RPMI7951 (cell line): ENCODE data around the gene VIPR1. TPM values are rescaled to one million over a fixed set of nuclear protein-coding genes. Genes with fewer than 3 reads are reported as not detected.
"Not testable (repeated sequence)": the region's sequence is repeated elsewhere in the genome, so short reads cannot be mapped to it uniquely, and the experiment has no call there.

Experiments
- DNase-seq: peaks from one replicate; pipeline ENCODE4 v3.0.0-alpha.2; 2012; ENCODE audit warnings: low read depth
- total RNA-seq: library from RNA; depleted of rRNA; stranded (reverse); fragments of >200 nt; shearing (Covaris generic); gene quantifications from 2 replicates; pipeline ENCODE4 v1.2.3, GENCODE V29; 2014

Gene VIPR1
- total RNA-seq, 1 experiment from 2014 or later: 186 TPM

DNA sequence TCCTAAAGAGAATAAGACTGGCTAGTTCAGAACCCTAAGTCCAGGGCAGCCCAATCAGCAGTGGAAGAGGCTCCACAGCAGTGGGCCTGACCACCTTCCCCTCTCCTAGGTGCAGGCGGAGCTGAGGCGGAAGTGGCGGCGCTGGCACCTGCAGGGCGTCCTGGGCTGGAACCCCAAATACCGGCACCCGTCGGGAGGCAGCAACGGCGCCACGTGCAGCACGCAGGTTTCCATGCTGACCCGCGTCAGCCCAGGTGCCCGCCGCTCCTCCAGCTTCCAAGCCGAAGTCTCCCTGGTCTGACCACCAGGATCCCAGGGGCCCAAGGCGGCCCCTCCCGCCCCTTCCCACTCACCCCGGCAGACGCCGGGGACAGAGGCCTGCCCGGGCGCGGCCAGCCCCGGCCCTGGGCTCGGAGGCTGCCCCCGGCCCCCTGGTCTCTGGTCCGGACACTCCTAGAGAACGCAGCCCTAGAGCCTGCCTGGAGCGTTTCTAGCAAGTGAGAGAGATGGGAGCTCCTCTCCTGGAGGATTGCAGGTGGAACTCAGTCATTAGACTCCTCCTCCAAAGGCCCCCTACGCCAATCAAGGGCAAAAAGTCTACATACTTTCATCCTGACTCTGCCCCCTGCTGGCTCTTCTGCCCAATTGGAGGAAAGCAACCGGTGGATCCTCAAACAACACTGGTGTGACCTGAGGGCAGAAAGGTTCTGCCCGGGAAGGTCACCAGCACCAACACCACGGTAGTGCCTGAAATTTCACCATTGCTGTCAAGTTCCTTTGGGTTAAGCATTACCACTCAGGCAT lies 33.7 kb downstream of the VIPR1 start:
- peak; percentile 53 for DNase-seq

DNA sequence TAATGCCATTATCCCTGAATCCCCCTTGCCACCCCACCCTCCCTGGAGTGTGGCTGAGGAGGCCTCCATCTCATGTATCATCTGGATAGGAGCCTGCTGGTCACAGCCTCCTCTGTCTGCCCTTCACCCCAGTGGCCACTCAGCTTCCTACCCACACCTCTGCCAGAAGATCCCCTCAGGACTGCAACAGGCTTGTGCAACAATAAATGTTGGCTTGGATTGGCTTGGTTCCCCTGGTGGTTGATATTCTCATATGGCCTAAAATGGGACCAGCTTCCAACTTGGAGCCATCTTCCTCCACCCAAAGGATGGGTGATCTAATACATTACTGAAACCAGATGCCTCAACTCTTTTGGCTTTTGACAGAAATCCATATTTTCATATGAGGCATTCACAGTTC lies 34.9 kb downstream of the VIPR1 start:
- DNase-seq: peak; percentile 50

- DNase-seq: peak; percentile 42
Measured at GRCh38 chr3:42539871-42540714, 37.6 kb downstream of the VIPR1 start.

DNA sequence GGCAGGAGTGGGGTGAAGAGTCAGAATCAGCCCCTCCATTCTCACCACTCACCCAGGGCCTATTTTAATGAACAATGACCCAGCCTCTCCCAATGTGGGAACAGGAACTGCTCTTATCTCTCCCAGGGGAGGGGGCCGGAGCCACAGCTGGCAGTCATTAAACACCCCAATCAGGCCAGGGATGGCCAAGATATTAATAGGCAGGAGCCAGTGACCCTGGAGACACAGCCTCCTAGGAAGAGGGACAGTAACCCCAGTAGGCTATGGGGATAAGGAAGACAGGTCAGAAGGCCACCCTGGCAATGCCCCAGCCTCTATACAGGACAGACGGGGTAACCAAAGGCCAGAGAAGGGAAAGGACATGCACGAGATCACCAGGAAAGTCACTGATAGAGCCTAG lies 38.6 kb downstream of the VIPR1 start:
- no peak for DNase-seq

DNA sequence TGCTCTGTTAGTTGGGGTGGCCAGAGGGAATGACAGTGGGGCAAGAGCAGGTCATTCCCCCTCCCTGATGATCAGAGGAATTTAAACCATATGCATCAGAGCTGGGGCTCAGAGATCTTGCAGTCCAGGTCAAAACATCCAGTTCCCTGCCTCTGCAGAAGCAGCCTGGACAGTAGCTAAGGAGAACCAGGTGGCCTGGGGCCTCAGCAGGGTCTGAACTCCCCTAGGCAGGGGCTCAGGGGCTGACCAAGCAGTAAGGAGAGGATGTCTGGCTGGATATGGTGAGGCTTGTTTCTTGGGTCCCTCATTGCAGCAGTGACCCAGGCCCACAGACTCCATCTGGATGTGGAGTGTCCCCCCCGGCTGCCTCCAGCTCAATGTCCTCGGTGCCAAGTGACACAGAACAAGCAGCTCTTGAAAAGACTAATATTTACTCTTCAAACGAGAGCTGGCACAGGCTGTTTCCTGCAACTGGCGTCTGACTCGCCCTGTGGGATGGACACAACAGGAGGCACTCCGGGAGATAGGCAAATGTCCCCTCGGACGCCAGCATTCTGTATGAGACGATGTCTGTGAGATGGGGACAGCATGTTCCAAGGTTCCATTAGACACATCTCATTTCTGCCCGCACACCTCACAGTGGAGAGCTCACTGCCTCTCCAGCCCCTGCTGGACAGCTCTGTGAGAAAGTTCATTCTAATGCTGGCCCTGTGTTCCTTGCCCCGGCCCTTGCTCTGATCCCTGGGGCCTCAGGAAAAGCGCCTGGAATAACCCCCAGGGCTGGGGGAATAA lies 42.2 kb downstream of the VIPR1 start:
- DNase-seq: peak; percentile 24

- DNase-seq: no peak
Measured at GRCh38 chr3:42545284-42545900, 42.9 kb downstream of the VIPR1 start.

DNA sequence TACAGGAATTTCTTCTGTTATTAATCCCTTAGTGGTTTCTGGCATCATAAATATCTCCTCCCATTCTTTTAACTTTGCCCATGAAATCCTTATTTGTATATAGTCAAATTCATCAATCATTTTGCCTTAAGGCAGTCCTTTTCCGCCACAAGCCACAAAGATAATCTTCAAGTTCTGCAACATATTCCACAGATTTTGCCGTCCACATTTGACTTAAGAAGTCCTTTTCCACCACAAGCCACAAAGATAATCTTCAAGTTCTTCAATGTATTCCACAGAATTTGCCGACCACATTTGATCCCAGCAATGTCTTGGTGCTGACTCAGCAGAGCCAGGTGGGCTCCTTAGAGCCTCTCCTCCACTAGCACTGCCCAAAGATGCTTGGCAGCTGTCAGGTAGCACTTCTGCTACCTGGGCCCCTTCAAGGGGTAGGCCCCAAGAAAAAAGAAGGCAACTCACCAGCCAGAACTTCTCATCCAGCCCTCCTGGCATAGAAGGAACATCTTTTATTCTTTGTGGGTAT lies 44.3 kb downstream of the VIPR1 start:
- no peak for DNase-seq

- DNase-seq: peak; percentile 57
Measured at GRCh38 chr3:42547401-42547945, 45.0 kb downstream of the VIPR1 start.

- DNase-seq: no peak
Measured at GRCh38 chr3:42549131-42549530, 46.7 kb downstream of the VIPR1 start.

DNA sequence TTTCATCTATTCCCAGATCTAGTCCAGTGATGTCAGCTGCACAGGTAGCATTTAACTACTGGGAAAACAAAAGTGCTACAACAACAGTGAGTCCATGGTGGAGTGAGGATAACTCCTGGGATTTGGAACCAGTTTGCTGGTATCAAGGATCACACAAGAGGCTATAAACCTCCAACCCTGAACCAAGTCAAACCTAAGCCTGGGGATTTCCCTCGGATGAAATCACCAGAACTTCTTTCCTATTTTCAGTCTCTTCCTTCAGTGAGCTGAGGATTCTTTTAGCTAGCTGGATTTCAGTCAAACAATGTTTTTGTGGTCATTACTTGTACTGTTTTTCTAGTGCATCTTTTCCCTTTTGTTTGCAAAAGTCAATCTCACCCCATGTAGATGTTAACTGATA lies 47.8 kb downstream of the VIPR1 start:
- DNase-seq: no peak

- no peak for DNase-seq
Measured at GRCh38 chr3:42552830-42553229, 50.4 kb downstream of the VIPR1 start.

- no peak for DNase-seq
Measured at GRCh38 chr3:42556089-42556632, 53.7 kb downstream of the VIPR1 start.

DNA sequence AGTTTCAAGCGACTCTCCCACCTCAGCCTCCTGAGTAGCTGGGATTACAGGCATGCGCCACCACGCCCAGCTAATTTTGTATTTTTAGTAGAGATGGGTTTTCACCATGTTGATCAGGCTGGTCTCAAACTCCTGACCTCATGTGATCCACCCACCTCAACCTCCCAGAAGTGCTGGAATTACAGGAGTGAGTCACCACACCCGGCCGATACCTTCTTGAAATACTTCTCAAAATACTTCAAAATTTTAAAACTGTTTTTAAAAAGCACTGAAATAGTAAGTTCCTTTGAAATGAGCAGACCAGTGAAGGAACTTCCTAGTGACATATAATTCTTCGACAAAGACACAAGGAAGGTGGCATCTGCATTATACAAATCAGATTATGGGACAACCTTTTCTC lies 54.4 kb downstream of the VIPR1 start:
- not testable (repeated sequence) for DNase-seq

DNA sequence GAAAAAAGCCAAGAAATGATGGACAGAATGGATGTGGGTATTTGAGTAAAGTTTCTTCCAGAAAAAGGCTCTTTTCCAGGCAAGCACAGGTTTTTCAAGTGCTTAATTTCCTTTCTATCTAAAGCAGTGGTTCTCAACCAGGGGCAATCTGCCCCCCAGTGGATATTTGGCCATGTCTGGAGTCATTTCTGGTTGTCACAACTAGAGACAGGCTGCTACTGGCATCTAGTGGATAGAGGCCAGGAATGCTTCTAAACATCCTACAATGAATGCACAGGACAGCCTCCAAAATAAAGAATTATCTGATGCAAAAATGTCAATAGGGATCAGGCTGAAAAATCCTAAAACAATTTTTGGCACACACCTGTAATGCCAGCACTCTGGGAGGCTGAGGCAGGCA lies 55.4 kb downstream of the VIPR1 start:
- DNase-seq: peak; percentile 35

DNA sequence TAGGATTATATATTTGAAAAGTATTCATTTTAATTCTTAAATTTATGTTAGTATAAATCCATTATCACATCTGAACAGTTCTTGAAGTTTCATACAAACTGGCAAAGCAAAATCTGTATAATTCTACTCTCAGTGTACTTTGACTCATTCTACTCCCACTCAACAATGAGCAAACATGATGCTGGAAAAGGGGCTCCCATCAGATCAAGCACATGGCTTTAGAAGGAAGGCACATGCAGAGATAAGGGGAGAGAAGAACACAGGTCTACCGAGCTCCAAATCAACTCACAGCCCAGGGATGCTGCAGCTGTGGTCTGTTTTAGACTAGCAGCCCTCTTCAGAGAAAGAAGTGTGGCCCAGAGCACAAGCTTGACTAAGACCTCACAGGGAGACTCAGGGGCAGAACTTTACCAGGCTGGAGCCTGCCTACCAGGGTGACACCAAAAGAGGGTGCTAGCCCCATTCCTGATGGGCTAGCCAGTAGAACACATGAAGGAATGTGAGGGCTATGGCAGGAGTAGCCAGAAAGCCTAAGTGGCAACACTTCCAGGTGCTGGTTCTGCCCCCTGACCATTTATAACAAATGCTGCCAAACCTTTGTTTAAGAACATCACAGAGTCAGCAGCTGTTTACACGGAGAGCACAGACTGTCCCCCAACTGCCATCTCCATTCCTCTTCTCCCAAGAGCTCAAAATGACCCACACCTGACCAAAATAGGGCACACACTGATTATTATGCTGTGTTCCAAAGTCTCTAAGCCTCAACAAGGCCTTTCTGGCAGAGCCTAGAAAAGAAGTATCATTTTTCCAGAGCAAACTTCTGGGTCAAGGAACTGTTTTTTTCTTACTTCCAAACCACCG lies 59.8 kb downstream of the VIPR1 start:
- no peak for DNase-seq

DNA sequence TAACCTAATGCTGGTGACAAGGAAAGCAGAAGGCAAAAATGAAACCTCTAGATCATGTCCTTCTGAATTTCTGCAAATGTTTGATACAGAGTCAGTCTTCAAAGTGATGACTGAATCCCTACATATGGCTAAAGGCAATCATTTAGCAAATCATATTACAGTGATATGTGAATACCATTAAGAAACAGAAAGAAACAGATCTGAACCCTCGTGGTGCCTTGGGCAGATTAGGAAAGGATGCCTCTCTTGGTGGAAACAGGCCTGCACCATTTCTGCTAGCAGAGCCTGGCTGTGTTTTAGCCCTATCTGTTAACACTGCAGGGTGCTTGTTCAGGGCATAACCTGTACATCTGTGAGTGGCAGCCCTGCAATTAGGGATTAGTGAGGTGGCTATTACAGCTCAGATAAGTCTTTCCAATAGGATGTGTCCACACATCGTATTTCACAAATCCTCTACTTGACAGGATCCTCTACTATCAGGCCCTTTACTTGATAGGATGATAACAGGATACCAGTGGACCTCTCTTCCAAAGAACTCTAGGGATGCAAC lies 67.2 kb downstream of the VIPR1 start:
- no peak for DNase-seq

- peak; percentile 61 for DNase-seq
Measured at GRCh38 chr3:42572278-42572677, 69.8 kb downstream of the VIPR1 start.

- no peak for DNase-seq
Measured at GRCh38 chr3:42575137-42575741, 72.8 kb downstream of the VIPR1 start.

GRCh38 chr3:42578054-42578453 lies 75.6 kb downstream of the VIPR1 start:
- DNase-seq: no peak
